ENCODE data around the gene PACS1.
"Not testable (repeated sequence)": the region's sequence is repeated elsewhere in the genome, so short reads cannot be mapped to it uniquely, and the experiment has no call there.

The PACS1 gene

DNA sequence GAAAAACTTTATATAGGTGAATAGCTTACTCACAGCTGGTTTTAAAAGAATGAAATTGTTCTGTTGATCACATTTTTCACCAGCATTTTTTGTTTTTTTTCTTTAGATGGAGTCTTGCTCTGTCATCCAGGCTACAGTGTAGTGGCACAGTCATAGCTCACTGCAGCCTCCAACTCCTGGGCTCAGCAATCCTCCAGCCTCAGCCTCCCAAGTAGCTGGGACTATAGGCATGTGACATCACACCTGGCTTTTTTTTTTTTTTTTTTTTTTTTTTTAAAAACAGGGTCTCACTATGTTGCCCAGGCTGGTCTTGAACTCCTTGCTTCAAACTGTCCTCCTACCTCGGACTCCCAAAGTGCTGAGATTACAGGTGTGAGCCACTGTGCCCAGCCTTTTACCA lies 3.6 kb downstream of the PACS1 start:
- DNase-seq (ENCODE audit: low read depth, low spot score) = no peak
- ChIA-PET CTCF (no interaction called here), POLR2A (no interaction called here)
- TF ChIP-seq, protein P1, sequence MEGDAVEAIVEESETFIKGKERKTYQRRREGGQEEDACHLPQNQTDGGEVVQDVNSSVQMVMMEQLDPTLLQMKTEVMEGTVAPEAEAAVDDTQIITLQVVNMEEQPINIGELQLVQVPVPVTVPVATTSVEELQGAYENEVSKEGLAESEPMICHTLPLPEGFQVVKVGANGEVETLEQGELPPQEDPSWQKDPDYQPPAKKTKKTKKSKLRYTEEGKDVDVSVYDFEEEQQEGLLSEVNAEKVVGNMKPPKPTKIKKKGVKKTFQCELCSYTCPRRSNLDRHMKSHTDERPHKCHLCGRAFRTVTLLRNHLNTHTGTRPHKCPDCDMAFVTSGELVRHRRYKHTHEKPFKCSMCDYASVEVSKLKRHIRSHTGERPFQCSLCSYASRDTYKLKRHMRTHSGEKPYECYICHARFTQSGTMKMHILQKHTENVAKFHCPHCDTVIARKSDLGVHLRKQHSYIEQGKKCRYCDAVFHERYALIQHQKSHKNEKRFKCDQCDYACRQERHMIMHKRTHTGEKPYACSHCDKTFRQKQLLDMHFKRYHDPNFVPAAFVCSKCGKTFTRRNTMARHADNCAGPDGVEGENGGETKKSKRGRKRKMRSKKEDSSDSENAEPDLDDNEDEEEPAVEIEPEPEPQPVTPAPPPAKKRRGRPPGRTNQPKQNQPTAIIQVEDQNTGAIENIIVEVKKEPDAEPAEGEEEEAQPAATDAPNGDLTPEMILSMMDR (IDR thresholded peaks at IDR 0.05; ENCODE audit: insufficient read depth, low read length, missing control alignments) = no peak
- no peak overlapping the region for H3K4me3 ChIP-seq (ENCODE audit: low read depth, low read length)

DNA sequence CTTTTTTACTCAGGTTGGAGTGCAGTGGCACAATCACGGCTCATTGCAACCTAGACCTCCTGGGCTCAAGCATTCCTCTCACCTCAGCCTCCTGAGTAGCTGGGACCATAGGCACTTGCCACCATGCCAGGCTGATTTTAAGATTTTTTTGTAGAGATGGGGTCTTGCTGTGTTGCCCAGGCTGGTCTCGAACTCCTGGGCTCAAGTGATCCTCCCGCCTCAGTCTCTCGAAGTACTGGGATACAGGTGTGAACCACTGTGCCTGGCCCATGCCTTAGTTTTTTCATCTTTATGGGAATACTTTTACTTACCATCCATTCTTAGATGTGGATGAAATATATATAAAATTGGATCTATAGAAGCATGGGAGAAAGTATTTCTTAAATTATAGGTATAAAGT lies 5.2 kb downstream of the PACS1 start:
- CTCF ChIA-PET = interaction anchor here (0.7 kb wide), 1 partner anchor 29 kb away, joined by 4 read pairs; no protein-coding TSS in a partner anchor
- TF ChIP-seq, protein P1 (IDR thresholded peaks at IDR 0.05; ENCODE audit: insufficient read depth, low read length, missing control alignments) = no peak
- no peak for DNase-seq (ENCODE audit: low read depth, low spot score)
- POLR2A ChIA-PET = interaction anchor here (0.6 kb wide), 1 partner anchor 22 kb away, joined by 3 read pairs; no protein-coding TSS in a partner anchor
- no peak overlapping the region for H3K4me3 ChIP-seq (ENCODE audit: low read depth, low read length)

DNA sequence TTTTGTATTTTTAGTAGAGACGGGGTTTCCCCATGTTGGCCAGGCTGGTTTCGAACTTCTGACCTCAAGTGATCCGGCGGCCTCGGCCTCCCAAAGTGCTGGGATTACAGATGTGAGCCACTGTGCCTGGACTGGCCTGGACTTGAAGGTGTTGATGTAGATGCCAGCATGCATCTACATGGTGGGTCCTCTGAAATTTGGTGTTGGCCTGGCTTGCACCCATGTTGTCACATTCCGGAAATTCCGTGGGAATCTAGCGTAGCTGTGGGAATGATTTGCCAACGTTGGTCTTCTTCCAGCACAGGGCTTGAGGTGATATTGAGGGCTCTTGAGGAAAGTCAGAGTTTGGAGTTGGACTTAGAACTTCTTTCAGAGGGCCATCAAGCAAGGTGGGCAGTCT lies 6.5 kb downstream of the PACS1 start:
- no peak overlapping the region for H3K4me3 ChIP-seq (ENCODE audit: low read depth, low read length)
- CTCF ChIA-PET = interaction anchor here (0.8 to 10.2 kb wide), 4 partner anchors 8 to 147 kb away, joined by 3 to 75 read pairs (median 3); no protein-coding TSS in a partner anchor
- TF ChIP-seq, protein P1 (IDR thresholded peaks at IDR 0.05; ENCODE audit: insufficient read depth, low read length, missing control alignments) = no peak
- POLR2A ChIA-PET = no interaction called here
- DNase-seq (ENCODE audit: low read depth, low spot score) = no peak

DNA sequence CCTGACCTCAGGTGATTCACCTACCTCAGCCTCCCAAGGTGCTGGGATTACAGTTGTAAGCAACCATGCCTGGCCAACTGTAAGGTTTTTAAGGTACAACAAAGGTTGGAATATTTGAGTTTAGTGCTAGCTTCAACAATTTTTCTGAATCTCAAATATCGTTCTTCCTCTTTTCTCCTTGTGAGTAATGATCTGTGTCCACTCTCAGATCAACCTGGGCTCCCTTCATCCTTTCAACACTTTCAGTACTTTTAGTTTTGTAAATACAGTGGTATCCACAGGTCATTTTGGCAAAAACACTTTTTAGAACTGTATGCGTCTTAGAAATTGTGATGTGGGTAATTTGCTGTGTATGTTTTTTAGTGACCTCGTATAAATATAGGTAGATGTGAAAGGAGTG lies 7.9 kb downstream of the PACS1 start:
- ChIA-PET POLR2A (no interaction called here), CTCF (interaction anchor here (1.5 to 10.2 kb wide), 2 partner anchors 10 to 146 kb away, joined by 3 to 75 read pairs; no protein-coding TSS in a partner anchor)
- H3K4me3 ChIP-seq (ENCODE audit: low read depth, low read length) = no peak overlapping the region

DNA sequence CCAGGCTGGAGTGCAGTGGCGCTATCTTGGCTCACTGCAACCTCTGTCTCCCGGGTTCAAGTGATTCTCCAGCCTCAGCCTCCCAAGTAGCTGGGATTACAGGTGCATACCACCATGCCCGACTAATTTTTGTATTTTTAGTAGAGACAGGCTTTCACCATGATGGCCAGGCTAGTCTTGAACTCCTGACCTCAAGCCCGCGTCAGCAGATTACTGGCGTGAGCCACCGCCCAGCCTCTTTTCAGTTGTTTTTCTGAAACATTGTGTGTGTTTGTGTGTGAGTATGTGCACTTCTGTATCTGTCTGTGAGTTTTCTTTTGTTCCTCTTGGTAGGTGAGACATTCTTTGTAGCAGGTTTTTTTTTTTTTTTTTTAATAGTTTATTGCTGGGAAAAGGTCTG lies 8.9 kb downstream of the PACS1 start:
- H3K4me3 ChIP-seq (ENCODE audit: low read depth, low read length); DNase-seq (ENCODE audit: low read depth, low spot score); POLR2A ChIA-PET: not testable (repeated sequence)
- CTCF ChIA-PET = interaction anchor here (1.6 to 10.2 kb wide), 2 partner anchors 11 to 143 kb away, joined by 6 to 75 read pairs; no protein-coding TSS in a partner anchor

More for the DNA sequence above, 7.9 kb downstream of the PACS1 start:
- TF ChIP-seq, protein P1 (IDR thresholded peaks at IDR 0.05; ENCODE audit: insufficient read depth, low read length, missing control alignments) = no peak
- no peak for DNase-seq (ENCODE audit: low read depth, low spot score)

DNA sequence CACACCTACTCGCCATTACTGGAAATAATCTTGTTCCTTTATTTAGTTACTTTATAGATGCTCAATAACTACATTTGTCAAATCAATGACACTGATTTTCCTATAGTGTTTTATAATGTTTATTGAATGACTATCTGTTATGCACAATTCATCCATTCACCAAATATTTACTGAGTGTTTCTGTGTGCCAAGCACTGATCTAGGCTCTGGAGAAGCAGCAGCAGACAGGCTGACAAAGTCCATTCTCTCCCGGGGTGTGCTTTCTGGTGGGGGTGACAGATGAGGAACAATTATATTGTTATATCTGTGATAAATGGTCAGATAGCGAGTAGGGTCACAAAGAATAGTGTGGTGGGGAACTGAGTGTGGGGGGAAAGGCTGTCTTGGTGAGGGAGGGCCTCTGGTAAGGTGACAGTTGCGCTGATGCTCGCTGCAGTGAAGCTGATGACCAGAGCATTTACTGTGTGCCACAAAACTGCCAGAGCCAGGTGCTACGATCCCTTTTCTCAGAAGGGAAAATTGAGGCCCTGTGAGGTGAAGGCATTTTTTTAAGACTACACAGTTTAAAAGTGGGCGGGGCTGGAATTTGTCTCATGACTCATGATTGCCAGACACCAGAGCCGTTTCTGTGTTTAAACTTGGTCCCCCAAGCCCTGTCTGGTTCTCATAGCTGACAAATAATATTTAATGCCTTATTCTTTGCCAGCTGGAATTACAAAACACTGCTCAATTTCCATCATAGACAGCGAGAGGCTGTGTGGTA lies 10.2 kb downstream of the PACS1 start:
- ChIA-PET POLR2A (no interaction called here), CTCF (interaction anchor here (1.3 to 10.2 kb wide), 5 partner anchors 12 to 142 kb away, joined by 3 to 75 read pairs (median 5); no protein-coding TSS in a partner anchor)
- no peak overlapping the region for H3K4me3 ChIP-seq (ENCODE audit: low read depth, low read length)
- peak; percentile 52 for DNase-seq (ENCODE audit: low read depth, low spot score)
- TF ChIP-seq, protein P1 (IDR thresholded peaks at IDR 0.05; ENCODE audit: insufficient read depth, low read length, missing control alignments) = no peak
